NOMO-1 (cell line): ENCODE results near the gene SMC6.

Experiments
- DNase-seq, 2 experiments: peaks; one replicate each; lab custom pipeline; 2025; ENCODE audit not compliant: unreplicated experiment in 2 of 2; lab: John Stamatoyannopoulos, UW

SMC6 gene

DNA sequence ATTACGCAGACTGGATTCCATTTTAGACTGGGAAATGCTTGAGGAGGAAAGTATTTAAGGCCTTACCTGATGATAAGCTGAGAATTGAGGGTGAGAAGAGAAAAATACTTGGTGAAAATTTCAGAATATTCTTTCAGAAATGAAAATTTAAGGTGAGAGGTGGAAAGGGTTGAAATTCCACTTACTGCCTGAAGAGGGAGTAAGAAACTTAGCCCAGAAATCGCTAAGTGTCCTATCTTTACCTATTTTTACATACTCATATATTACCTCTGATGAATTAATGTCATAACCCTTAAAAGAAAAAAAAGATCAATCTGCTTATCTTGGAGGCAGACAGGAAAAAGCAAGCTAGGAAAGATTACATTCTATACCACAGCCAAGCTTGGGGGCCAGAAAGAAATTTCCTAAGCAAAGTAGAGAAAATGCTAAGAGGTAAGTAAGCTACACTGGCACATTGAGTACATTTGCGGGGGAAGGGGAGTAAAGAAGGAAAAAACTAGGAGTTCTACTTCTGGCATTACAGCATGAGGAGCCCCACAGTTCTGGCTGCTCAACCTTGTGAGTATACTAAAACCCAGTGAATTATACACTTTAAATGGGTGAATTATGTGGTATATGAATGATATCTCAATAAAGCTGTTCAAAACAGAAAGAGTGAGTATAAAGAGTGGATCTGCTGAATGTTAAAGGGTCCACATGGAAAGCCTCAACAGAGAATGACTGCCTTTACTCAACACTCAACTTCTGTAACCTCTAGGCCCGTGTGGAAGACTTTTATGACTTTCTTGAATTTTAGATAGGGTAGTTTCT, 33.8 kb downstream of the SMC6 start:
- DNase-seq, result peak; percentile 4 to 34

DNA sequence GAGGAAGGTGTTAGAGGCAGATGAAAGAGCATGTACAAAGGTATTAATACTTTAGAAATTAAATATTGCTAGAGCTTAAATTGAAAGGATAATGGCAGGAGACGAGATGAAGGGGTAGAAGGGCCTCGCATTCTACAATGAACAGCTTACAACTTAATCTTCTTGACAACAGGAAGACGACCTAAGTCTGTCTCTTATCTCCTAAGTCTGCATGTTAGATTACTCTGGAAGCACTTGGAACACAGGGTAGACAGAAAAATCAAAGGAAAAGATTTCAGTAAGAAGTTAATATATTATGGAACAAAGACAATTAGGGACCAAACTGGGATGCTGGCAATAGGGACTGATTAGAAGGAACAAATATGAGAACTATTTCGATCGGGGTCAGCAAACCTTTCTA, 34.9 kb downstream of the SMC6 start:
- DNase-seq, result no peak

DNA sequence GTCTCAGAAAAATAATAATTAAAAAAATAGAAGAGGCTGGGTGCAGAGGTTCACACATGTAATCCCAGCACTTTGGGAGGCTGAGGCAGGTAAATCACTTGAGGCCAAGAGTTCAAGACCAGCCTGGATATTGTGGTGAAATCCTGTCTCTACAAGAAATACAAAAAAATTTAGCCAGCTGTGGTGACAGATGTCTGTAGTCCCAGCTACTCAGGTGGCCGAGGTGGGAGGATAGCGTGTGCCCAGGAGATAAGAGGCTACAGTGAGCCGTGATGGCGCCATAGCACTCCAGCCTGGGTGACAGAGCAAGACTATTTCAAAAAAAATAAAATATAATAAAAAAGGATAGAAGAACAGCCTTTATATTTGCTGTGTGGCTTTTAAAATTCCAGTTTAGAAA, 35.9 kb downstream of the SMC6 start:
- DNase-seq, result no peak

DNA sequence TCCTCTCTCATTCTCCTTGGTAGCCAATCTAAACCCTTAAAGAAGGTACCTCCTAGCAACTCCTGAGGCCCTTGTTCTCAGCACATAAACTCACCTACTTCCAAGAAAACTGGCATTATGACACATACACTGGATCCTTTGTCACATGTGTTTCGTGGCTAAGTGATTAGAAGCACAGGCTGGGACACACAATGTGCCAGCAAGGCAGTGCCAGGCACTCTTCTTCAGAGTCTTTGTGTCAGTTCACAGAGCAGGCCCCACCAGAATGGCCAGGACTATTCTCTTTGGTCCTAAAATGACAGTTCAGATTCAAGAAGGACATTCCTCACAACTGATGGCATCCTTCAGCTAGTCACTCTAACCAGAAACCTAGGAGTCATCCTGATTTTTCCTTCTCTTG, 40.3 kb downstream of the SMC6 start:
- no peak for DNase-seq

DNA sequence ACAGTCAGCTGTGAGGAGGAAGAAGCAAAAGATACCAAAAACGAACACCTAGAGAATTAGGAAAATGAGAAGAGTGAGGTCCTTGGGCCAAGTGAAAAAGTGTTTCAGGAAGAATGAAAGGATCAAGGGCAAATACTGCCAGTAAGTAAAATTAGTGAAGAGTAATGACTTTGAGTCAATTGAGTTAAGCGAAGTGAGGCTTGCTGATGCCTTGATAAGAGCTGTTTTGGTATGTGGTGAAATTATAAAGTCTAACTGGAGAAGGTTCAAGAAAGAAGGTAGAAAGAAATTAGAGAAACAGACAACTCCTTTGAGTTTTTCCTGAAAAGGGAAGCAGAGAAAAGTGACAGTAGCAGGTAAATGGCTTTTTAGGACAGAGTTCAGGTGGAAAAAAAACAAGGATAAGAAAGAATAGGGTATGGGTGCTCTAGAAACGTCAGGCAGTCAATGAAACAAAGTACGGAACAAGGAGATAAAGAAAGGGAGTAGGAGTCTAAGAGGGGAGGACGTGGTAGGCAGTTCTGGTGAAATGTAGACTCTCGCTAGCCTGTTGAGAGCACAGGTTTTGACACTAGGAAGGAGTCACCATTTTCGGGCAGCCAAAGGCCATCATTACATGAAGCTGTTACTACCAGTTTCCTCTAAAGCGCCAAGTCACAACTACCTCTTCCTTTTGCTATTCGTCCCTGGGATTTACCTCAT, 42.9 kb downstream of the SMC6 start:
- no peak for DNase-seq

DNA sequence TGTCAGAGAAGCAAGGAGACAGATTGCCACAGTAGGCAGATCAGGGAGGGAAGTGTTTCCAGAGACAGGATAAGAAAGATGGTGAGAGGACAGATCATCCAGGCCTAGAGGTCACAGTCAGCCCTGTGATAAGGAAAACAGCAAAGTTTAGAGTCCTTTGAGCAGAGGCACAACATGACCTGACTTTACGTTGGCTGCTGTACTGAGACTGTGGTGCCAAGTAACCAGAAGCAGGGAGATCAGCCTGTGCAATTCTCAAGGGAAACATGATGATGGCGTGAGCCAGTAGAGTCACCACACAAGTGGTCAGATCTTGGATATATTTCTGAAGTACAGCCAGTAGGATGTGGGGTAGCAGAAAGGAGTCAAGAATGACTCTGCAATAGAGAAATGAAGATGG, 43.7 kb downstream of the SMC6 start:
- no peak for DNase-seq

DNA sequence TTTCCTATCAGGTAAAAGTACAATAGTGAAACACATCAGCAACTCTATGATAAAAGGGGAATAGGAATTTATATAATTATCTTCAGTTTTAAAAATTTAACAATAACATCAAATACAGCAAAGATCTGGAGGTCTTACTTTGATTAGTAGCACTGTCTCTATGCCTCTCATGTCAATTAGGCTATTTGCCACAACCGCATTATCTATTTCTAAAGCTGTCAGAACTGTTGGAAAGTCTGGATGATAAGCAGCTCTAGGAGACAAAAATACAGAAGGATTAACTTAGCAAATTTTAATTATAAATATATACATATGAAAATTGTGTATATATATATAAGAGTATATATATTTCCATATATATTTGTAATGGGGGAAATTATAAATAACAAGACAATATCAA, 45.1 kb downstream of the SMC6 start:
- no peak for DNase-seq

DNA sequence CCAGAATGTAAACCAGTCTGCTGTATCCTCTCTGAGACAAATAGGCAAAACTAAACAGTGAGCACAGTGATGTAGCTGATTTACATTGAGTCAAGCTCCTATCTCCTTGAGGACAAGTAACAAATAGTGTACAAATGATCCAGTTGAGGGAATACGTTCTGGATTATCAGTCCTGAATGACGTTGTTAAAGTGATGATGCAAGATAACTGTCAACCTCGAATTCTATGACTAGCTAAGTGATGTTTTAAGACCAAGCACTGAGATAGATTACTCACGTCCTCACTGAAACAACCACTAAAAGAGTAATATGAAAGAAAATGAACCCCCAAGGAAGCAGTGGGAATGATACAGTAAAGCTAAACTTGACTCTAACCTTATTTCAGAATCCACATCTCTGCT, 46.8 kb downstream of the SMC6 start:
- DNase-seq, result no peak

DNA sequence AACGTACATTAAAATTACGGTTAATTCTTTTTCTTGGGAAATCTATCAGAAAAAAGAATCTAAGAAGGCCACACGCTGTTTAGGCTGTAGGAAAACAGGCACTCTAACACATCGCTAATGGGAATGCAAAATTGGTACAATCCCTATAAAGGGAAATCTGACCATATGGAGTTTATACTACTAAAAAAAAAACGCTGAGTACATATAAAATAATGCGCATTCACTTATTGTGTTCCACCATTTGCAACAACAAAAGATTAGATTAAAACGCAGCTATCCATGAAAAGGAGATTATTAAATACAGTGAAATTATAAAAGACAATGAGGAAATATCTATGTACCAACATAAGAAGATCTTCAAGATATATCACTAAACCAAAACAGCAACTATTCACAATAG, 62.8 kb downstream of the SMC6 start:
- no peak for DNase-seq

DNA sequence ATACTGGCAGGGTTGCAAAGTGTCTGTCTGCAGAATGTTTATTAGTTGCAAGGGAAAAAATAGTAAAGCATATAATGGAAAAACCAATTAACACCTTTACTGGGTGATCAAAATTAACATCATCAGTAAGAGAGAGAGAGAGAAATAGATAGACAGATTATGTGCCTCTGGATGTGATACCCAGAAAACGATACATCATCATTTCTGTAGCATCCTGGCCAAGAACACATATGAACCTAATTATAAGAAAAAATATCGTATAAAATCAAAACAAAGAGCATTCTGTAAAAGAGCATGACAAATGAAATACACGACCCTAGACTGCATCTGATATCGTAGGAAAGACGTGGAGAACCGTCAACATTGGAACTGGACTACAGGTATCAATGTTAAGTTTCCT, 64.6 kb downstream of the SMC6 start:
- DNase-seq, result no peak

DNA sequence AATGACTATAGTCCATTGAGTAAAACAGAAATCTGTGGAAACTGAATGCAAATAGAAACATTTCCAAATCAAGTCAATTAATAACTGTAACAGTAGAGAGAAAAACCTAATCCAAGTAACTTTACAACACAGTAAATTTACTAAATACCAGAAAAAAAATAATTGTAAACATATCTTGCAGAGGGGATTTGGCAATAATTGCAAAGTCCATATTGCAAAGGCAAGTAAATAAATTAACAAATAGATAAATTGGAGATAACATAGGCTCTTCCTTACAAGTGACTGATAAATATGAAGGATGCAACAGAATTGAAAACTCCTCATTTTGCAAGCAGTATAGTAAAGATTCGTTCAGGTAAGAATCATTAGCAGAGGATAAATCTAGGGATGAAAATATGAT, 65.0 kb downstream of the SMC6 start:
- no peak for DNase-seq

DNA sequence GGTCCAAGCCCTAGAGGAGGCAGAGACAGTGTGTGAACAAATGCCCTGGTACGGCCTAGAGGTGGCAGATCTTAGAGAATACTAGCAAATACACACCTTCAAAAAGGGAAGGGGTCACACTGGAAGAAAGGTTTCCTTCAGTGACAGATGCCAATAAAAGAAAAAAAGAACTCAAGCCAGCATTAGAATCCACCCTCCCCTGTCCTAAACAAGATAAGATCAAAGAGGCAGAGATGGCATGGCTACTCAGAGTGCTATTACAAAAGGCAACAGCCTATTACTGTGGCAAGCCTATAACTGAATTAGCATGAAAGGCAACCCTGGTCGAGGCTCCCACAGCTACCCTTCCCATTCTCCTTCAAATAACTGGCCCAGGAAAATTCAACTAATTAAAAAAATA, 69.6 kb downstream of the SMC6 start:
- no peak for DNase-seq

DNA sequence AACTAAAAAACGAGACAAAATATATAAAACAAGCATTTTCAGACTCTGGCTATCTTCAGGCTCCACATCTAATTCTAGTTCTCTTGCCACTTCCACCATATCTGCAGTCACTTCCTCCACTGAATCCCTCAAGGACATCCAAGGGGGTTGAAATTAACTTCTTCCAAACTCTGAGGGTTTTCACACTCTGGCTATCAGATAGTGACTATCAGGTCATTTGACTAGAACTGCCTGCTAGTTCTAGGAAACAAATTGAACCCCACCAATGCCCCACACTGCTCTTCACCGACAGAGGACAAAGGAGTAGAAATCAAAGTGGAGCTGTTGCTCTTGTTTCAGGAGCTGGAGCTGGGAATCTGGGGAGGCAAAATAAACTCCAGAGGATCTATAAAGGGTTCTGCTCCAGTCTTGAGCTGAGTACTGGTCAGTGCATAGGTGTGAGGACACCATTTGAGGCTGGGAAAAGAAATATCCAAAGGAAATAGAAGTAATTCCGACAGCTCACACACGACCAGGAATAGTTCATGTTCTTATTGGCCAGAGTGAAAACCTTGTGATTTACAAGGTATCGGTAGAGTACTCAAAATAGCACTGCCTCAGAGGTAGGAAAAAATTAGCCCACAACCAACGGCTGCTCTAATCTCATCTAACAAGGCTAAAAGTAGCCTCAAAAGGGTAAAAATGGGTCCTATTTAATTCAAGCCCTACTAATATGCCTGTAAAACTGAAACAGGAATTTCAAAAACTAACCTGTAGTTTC, 71.3 kb downstream of the SMC6 start:
- no peak for DNase-seq

DNA sequence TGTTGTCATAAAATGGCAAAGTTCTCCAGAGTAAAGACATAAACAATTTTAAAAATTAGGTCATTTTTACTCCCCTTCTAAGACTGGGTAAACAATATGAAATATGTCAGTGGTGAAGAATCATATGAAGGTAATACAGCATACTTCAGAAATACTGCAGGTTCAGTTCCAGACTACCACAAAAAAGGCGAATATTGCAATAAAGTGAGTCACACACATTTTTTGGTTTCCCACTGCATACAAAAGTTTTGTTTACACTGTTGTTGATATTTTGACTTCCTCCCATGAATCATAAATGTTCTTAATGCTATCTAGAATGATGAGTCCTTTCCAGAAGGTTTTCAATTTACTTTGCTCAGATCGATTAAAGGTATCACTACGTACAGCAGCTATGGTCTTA, 73.5 kb downstream of the SMC6 start:
- no peak for DNase-seq

DNA sequence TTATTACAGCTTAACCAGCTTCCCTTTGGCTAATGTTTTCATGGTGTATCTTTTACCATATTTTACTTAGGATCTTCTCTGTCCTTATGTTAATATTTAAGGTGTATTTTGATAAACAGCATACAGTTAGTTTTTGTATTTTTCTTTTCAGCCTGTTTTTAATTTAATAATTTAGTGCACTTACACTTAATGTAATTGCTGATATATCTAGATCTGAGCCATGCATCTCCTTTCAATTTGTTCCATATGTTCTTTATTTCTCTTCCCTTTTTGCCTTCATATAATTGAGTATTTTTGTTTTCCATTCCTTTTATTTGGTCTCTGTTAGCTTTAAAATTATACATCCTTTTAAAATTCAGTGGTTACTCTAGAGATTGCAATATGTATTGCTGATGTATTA, 78.8 kb downstream of the SMC6 start:
- DNase-seq, result no peak

DNA sequence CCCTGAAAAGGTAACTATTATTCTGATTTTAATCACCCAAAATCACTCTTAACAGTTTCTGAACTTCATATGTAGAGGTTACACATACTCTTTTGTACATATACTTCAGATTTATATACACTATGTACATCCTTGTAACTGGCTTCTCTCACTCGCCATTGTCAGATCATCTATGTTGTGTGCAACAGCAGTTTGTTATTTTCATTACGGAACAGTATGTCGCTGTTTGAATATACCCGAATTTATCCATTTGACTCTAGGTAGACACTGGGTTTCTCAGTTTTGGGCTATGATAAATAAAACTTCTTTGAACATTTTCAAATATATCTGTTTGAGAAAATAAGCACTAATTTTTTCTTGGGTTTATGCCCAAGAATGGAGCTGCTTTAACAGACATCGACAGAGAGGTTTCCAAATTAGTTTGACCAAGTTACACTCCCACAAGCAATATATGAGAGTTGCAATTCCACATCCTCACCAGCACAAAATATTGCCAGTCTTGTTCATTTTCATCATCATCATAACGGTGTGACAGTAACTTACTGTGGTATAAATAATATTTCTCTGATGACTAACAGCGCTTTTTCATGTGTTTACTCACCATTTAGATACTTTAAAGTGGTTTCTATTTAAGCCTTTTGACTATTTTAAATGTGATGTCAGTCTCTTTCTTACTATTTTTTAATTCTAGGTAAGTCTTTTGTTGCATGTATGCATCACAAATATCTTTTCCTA, 80.9 kb downstream of the SMC6 start:
- DNase-seq, result no peak

DNA sequence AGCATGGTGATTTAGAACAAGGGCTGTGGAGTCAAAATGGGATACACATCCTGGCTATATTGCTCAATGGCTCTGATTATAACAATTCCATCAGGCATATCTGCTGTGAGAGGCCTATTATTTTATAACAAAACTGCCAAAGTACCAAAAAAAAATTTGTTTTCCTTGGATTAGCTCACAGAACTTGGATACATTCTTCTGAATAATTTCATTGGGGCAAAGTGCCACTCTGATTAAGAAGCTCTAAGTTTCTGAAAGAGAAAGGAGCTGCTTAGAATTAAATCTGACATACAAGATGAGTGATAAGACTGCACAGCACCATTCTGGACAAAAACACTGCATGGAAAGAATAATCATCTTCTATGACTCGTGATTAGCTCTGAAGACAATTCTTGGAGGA, 85.7 kb downstream of the SMC6 start:
- DNase-seq, result no peak

DNA sequence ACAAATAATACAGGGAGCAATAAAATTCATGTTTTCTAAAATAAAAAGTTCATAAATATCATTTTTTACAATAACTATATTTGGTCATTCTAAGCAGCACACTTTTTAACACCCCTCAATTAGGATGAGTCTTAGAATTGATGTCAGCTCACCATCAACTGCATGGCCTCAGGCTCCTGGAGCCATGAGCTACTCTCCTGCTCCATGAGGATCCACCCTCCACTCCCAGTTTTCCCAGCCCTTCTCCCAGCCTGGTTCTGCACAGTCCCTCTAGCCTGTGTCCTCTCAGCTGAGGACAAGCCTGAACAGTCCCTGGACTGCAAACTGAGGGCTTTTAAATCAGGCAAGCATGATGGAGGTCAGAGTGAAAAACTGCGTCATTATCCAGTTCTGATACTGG, 89.1 kb downstream of the SMC6 start:
- DNase-seq, result no peak

DNA sequence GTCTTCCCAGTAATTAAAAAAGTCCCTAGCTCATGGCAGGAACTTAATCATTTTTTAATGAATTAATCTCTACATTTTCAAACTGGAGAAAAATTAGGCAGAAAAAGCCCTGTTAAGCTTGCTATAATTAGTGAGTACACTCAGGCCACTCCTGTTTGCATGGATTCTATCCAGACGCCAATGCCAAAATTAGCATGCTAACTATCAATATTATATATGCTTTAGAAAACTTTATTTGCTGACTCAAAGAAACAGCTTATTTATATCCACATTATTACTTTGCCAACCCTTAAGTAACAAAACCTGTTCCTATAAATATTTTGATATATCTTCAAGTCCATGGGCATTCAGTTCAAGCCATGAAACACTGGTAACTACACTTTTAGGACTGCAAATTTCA, 90.9 kb downstream of the SMC6 start:
- DNase-seq, result no peak

DNA sequence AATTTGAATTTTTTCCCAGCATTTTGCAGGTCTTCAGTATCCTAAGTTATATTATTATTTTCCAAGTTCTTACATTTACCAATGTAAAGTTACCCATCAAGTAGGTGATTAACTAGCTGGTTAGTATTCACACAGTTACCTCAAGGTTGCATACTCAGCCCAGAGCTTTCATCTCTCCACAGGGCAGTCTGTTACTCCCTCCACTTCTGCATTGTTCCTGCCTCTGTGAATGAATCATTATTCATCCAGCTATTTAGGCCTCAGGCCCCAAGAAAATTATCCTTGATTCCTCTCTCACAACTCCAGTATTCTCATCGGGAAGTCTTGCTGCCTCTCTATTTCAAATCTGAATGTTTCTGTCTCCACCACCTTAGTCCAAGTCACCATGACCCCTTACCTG, 92.2 kb downstream of the SMC6 start:
- DNase-seq, result no peak

DNA sequence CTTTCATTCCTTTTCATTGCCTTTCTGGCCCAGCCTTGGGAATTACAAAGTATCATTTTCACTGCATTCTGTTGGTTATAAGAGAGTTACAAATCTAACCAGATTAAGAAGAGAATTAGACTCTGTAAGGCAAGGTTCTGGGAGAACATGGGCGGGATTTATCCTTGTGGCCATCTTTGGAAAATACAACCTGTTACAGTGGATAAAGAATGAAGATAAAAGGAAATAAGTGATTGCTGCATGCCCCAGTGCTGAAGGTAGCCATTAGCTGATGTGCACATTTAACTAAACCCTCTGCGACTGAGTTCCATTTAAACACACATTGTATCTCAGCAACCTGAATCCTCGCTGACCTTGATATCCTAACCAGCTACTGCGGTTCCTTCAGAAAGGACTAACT, 93.4 kb downstream of the SMC6 start:
- DNase-seq, result no peak
